Left colon (tissue), 2 donors: ENCODE measurements around the gene AKAP10. TPM values are rescaled to one million over a fixed set of nuclear protein-coding genes. Genes with fewer than 3 reads are reported as not detected.
"Not testable (repeated sequence)": the region's sequence is repeated elsewhere in the genome, so short reads cannot be mapped to it uniquely, and the experiment has no call there.

Experiments
- ATAC-seq: fragments of 200-7000 bp; cut with Tn5 transposase; one replicate; pipeline ENCODE4 v1.9.1; 2020; ENCODE audit warnings: mild to moderate bottlenecking, moderate library complexity
- DNase-seq, 2 donors: peaks; one replicate each; pipeline ENCODE4 v3.0.0-alpha.2; 2020
- intact Hi-C, 2 donors: fragments of 100-400 bp; cut with DNase I in 1 of 2; cut with micrococcal nuclease in 1 of 2; formaldehyde crosslinking; loops; one replicate each; pipeline versions ENCODE4 v1.11.2 to v1.14.0; 2022; cut with DNase I, micrococcal nuclease
- total RNA-seq, 2 donors: library from RNA; stranded (reverse); fragmentation: NEBNext Ultra II Directional; extraction: Animal tissue kit (Norgen Biotek cat#: 25700); gene quantifications; one replicate each; pipeline ENCODE4 v1.2.1, GENCODE V29; 2021
- donor health status: DM: no; HTN: no; CAD: no.
- donor health status: DM: yes; HTN: yes; CAD: no.

Gene AKAP10
- total RNA-seq, 2 donors from 2014 or later: 26.5 to 30.0 TPM

- ATAC-seq (no peak), DNase-seq (no peak)
- intact Hi-C loops: no loop called here
These were observed 37.5 kb downstream of the AKAP10 start for GRCh38 chr17:19939993-19940721.

- intact Hi-C loops: no loop called here
- no peak for DNase-seq
- ATAC-seq: no peak
These were observed 38.9 kb downstream of the AKAP10 start for GRCh38 chr17:19938736-19939135.

- DNase-seq (no peak), ATAC-seq (no peak)
- intact Hi-C loops: no loop called here
These were observed 40.1 kb downstream of the AKAP10 start for GRCh38 chr17:19937522-19937921.

GRCh38 chr17:19935169-19935568 lies 42.5 kb downstream of the AKAP10 start:
- ATAC-seq: no peak
- no peak for DNase-seq
- intact Hi-C loops: no loop called here

- ATAC-seq: no peak
- intact Hi-C loops: no loop called here
- DNase-seq: no peak
These were observed 44.0 kb downstream of the AKAP10 start for GRCh38 chr17:19933628-19934027.

GRCh38 chr17:19933221-19933620 lies 44.4 kb downstream of the AKAP10 start:
- intact Hi-C loops: no loop called here
- DNase-seq (no peak), ATAC-seq (no peak)

GRCh38 chr17:19928299-19928698 lies 49.3 kb downstream of the AKAP10 start:
- DNase-seq (no peak), ATAC-seq (no peak)
- intact Hi-C loops: no loop called here

- DNase-seq (no peak), ATAC-seq (no peak)
- intact Hi-C loops: no loop called here
These were observed 62.2 kb downstream of the AKAP10 start for GRCh38 chr17:19915245-19915978.

- ATAC-seq: no peak
- no peak for DNase-seq
- intact Hi-C loops: no loop called here
These were observed 66.6 kb downstream of the AKAP10 start for GRCh38 chr17:19911033-19911432.

GRCh38 chr17:19909139-19909538 lies 68.5 kb downstream of the AKAP10 start:
- intact Hi-C loops: no loop called here

GRCh38 chr17:19905502-19905901 lies 72.1 kb downstream of the AKAP10 start:
- ATAC-seq (no peak), DNase-seq (no peak)
- intact Hi-C loops: no loop called here

More at GRCh38 chr17:19909139-19909538, 68.5 kb downstream of the AKAP10 start:
- DNase-seq (no peak), ATAC-seq (no peak)

GRCh38 chr17:19904924-19905323 lies 72.7 kb downstream of the AKAP10 start:
- intact Hi-C loops: no loop called here
- ATAC-seq: no peak
- peak in 1 of 2 donors; percentile 34 for DNase-seq

GRCh38 chr17:19904412-19904811 lies 73.2 kb downstream of the AKAP10 start:
- ATAC-seq (no peak), DNase-seq (no peak)
- intact Hi-C loops: no loop called here

- intact Hi-C loops: no loop called here
- no peak for ATAC-seq
These were observed 76.8 kb downstream of the AKAP10 start for GRCh38 chr17:19900809-19901208.

GRCh38 chr17:19897903-19898302 lies 79.7 kb downstream of the AKAP10 start:
- intact Hi-C loops: no loop called here
- ATAC-seq (peak; percentile 5), DNase-seq (no peak)

More at GRCh38 chr17:19900809-19901208, 76.8 kb downstream of the AKAP10 start:
- no peak for DNase-seq

GRCh38 chr17:19897090-19897837 lies 80.4 kb downstream of the AKAP10 start:
- peak; percentile 50 to 54 for DNase-seq
- intact Hi-C loops: no loop called here
- peak; percentile 76 for ATAC-seq

GRCh38 chr17:19896679-19897078 lies 80.9 kb downstream of the AKAP10 start:
- ATAC-seq (no peak), DNase-seq (no peak)
- intact Hi-C loops: no loop called here

GRCh38 chr17:19890554-19890953 lies 87.1 kb downstream of the AKAP10 start:
- ATAC-seq, intact Hi-C loops, DNase-seq: not testable (repeated sequence)

GRCh38 chr17:19890001-19890400 lies 87.6 kb downstream of the AKAP10 start:
- DNase-seq, intact Hi-C loops, ATAC-seq: not testable (repeated sequence)

- no peak for DNase-seq
- ATAC-seq: no peak
- intact Hi-C loops: no loop called here
These were observed 91.5 kb downstream of the AKAP10 start for GRCh38 chr17:19886116-19886515.
